Sigmoid colon (tissue), 7 donors: ENCODE data around the gene POU3F1. TPM values are rescaled to one million over a fixed set of nuclear protein-coding genes. Genes with fewer than 3 reads are reported as not detected.

Source experiments
- DNase-seq: peaks from one replicate; pipeline ENCODE4 v3.0.0-alpha.2; 2019
- H3K27ac ChIP-seq, 4 donors: fragments of 200-600 bp; sonication (generic); one replicate each; pipeline ENCODE4 v1.5.1; 2016 to 2019; ENCODE audit warnings: mild to moderate bottlenecking in 1 of 4
- H3K27me3 ChIP-seq, 3 donors: fragments of 200-600 bp; sonication (generic); one replicate each; pipeline ENCODE4 v1.5.1; 2019; ENCODE audit warnings: mild to moderate bottlenecking in 1 of 3
- H3K36me3 ChIP-seq, 4 donors: fragments of 200-600 bp; sonication (generic); one replicate each; pipeline ENCODE4 v1.5.1; 2016 to 2019
- H3K4me1 ChIP-seq, 4 donors: fragments of 200-600 bp; sonication (generic); one replicate each; pipeline ENCODE4 v1.5.1; 2017 to 2019
- H3K4me3 ChIP-seq, 4 donors: fragments of 200-600 bp; sonication (generic); one replicate each; pipeline ENCODE4 v1.5.1; 2017 to 2019; ENCODE audit warnings: mild to moderate bottlenecking in 2 of 4, moderate library complexity in 1 of 4
- H3K9me3 ChIP-seq, 4 donors: fragments of 200-600 bp in 3 of 4; sonication (generic) in 3 of 4; one replicate each; pipeline versions ENCODE4 v1.5.1 to v1.6.1; 2013 to 2019
- CTCF ChIP-seq, 4 experiments: fragments of 450-650 bp in 3 of 4; fragments of 200-600 bp in 1 of 4; IDR thresholded peaks; one replicate each; pipeline ENCODE4 v1.5.1; 2016 to 2019; ENCODE audit warnings: antibody characterized with exemption in 4 of 4, mild to moderate bottlenecking in 3 of 4, moderate library complexity in 2 of 4
- EP300 ChIP-seq, 4 donors: sonication (generic); formaldehyde crosslinking; IDR thresholded peaks; one replicate each; pipeline ENCODE4 v1.6.1; 2017; ENCODE audit warnings: antibody characterized with exemption in 4 of 4
- POLR2A ChIP-seq, 2 donors: fragments of 450-650 bp; IDR thresholded peaks; one replicate each; pipeline ENCODE4 v1.6.1; 2016; ENCODE audit warnings: antibody characterized with exemption in 2 of 2, mild to moderate bottlenecking in 2 of 2, moderate library complexity in 2 of 2
- POLR2AphosphoS5 ChIP-seq, 4 donors: sonication (generic); formaldehyde crosslinking; IDR thresholded peaks; one replicate each; pipeline ENCODE4 v1.6.1; 2017; ENCODE audit warnings: antibody characterized with exemption in 4 of 4
- WGBS, 2 donors: extraction: QIAGEN DNeasy Blood & Tissue Kit; methylation state at CpG; one replicate each; pipeline ENCODE4 v1.1.7; 2013; 5-methylcytosine and 5-hydroxymethylcytosine counted together
- intact Hi-C: fragments of 100-400 bp; cut with DNase I; formaldehyde crosslinking; loops from one replicate; pipeline ENCODE4 v1.15.1; 2023
- polyA plus RNA-seq, 3 donors: library from polyadenylated mRNA; stranded (reverse); fragments of 200-250 nt; gene quantifications; one replicate each; pipeline ENCODE4 v1.2.3, GENCODE V29; 2013
- total RNA-seq, 4 donors: library from RNA; depleted of rRNA; stranded (reverse); fragments of >200 nt; gene quantifications; one replicate each; pipeline ENCODE4 v1.1.0, GENCODE V29; 2016
- donor health status: healthy with polysubstance abuse.
- donor health status: Bipolar disorder and iron deficiency.
- donor health status: healthy.

The POU3F1 gene
- total and polyA plus RNA-seq, 7 donors, result 0.09 TPM; not detected in 6

- H3K4me1 ChIP-seq, result no peaks in the 10 kb centered on the region
- no peaks in the 10 kb centered on the region for H3K27me3 ChIP-seq
- intact Hi-C loops, result no loop called here
- 78 to 79% methylated on average over 3 of the region's 3 CpGs for WGBS, 2 donors
- no peak for DNase-seq
- no peaks in the 10 kb centered on the region for H3K36me3 ChIP-seq
- H3K27ac ChIP-seq, result no peak overlapping the region
- TF ChIP-seq CTCF (IDR thresholded peaks at IDR 0.05) (no peak), POLR2AphosphoS5 (IDR thresholded peaks at IDR 0.05) (no peak), POLR2A (IDR thresholded peaks at IDR 0.05) (no peak), EP300 (IDR thresholded peaks at IDR 0.05) (no peak)
- H3K4me3 ChIP-seq, result no peak overlapping the region
- no peaks in the 10 kb centered on the region for H3K9me3 ChIP-seq
Measured at GRCh38 chr1:38082769-38083263, 36.2 kb upstream of the POU3F1 start.

GRCh38 chr1:38079019-38079418, 32.4 kb upstream of the POU3F1 start:
- H3K27me3 ChIP-seq, result peaks cover 0 to 18% (median 0%) of the 10 kb centered on the region in 3 donors
- H3K9me3 ChIP-seq, result no peaks in the 10 kb centered on the region
- H3K36me3 ChIP-seq, result no peaks in the 10 kb centered on the region
- intact Hi-C loops, result no loop called here
- H3K4me3 ChIP-seq, result no peak overlapping the region
- 66 to 81% methylated on average over 4 of the region's 4 CpGs for WGBS, 2 donors
- no peak for TF ChIP-seq POLR2AphosphoS5 (IDR thresholded peaks at IDR 0.05)
- no peak for TF ChIP-seq CTCF (IDR thresholded peaks at IDR 0.05)
- TF ChIP-seq EP300 (IDR thresholded peaks at IDR 0.05), result no peak
- no peak for TF ChIP-seq POLR2A (IDR thresholded peaks at IDR 0.05)
- no peak for DNase-seq
- H3K27ac ChIP-seq, result no peak overlapping the region
- no peaks in the 10 kb centered on the region for H3K4me1 ChIP-seq

GRCh38 chr1:38077523-38078147, 31.0 kb upstream of the POU3F1 start:
- no peaks in the 10 kb centered on the region for H3K36me3 ChIP-seq

GRCh38 chr1:38076455-38076854, 29.9 kb upstream of the POU3F1 start:
- intact Hi-C loops, result no loop called here
- TF ChIP-seq POLR2AphosphoS5 (IDR thresholded peaks at IDR 0.05) (no peak), POLR2A (IDR thresholded peaks at IDR 0.05) (no peak), EP300 (IDR thresholded peaks at IDR 0.05) (no peak), CTCF (IDR thresholded peaks at IDR 0.05) (no peak)
- H3K4me3 ChIP-seq, result no peak overlapping the region
- no peak overlapping the region for H3K27ac ChIP-seq
- H3K9me3 ChIP-seq, result no peaks in the 10 kb centered on the region
- WGBS, 2 donors, result 42 to 67% methylated on average over 6 of the region's 6 CpGs
- H3K27me3 ChIP-seq, result peaks cover 0 to 20% (median 0%) of the 10 kb centered on the region in 3 donors
- no peaks in the 10 kb centered on the region for H3K4me1 ChIP-seq
- no peaks in the 10 kb centered on the region for H3K36me3 ChIP-seq
- no peak for DNase-seq

More at GRCh38 chr1:38077523-38078147, 31.0 kb upstream of the POU3F1 start:
- Histone ChIP-seq H3K27ac (no peak overlapping the region), H3K4me3 (no peak overlapping the region), H3K9me3 (no peaks in the 10 kb centered on the region), H3K4me1 (no peaks in the 10 kb centered on the region), H3K27me3 (peaks cover 0 to 20% (median 0%) of the 10 kb centered on the region in 3 donors)
- DNase-seq, result no peak
- no peak for TF ChIP-seq POLR2A (IDR thresholded peaks at IDR 0.05)
- no peak for TF ChIP-seq CTCF (IDR thresholded peaks at IDR 0.05)
- TF ChIP-seq POLR2AphosphoS5 (IDR thresholded peaks at IDR 0.05), result no peak
- no peak for TF ChIP-seq EP300 (IDR thresholded peaks at IDR 0.05)
- 88 to 90% methylated on average over 3 of the region's 3 CpGs for WGBS, 2 donors
- intact Hi-C loops, result no loop called here
